ENCODE measurements around the gene MBP.
"Not testable (repeated sequence)": the region's sequence is repeated elsewhere in the genome, so short reads cannot be mapped to it uniquely, and the experiment has no call there.

Gene MBP

GRCh38 chr18:77022116-77022515 lies 110.5 kb downstream of the MBP start:
- DNase-seq (ENCODE audit: low spot score), result no peak

- DNase-seq (ENCODE audit: low spot score), result not testable (repeated sequence)
These were observed 111.1 kb downstream of the MBP start for GRCh38 chr18:77021478-77021877.

DNA sequence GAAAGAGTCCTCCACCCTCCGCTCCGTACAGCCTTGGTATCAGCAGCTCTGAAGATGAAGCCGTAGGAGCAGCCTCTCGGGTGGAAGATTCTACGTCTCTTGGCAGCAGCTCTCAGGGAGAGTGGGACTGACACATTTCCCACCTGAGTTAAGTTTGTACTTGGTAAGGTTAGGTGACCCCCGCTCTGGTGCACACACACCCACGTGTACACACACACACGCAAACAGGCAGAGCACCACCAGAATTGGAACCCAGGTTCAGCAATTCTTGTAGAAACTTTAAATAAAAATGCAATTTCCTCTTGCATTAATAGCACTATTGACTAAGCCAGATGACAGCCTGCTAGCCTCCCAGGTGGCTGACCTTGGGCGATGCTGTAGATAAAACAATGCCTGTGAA lies 111.5 kb downstream of the MBP start:
- no peak for DNase-seq (ENCODE audit: low spot score)

DNA sequence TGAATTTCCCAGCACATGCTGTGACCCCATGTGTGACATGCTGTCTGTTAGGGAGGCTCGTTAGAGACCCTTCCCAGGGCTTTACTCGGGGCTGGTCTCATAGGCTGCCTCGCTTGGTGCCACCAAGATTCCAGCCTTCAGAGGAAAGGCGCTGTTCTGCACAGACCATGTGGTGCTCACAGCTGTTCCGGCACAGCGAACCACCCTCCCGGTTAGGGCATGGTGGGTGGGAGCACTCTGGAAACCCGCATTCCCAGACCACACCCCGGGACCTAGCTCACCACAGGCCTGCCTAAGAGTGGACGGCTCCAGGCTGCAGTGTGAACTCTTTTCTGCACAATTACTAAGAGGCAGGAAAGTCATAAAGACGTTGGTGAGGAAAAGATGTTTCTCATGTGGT lies 112.0 kb downstream of the MBP start:
- no peak for DNase-seq (ENCODE audit: low spot score)

- DNase-seq (ENCODE audit: low spot score), result no peak
These were observed 112.9 kb downstream of the MBP start for GRCh38 chr18:77019641-77020040.

DNA sequence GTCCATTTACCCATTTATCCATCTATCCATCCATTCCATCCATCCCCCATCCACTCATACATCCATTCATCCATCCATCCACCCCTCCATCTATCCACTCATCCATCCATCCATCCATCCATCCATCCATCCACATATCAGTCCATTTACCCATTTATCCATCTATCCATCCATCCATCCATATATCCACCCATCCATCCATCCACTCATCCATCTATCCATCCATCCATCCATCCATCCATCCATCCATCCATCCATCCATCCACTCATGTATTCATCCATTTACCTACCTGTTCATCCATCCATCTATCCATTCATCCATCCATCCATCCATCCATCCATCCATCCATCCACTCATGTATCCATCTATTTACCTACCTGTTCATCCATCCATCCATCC lies 113.9 kb downstream of the MBP start:
- DNase-seq (ENCODE audit: low spot score), result not testable (repeated sequence)

DNA sequence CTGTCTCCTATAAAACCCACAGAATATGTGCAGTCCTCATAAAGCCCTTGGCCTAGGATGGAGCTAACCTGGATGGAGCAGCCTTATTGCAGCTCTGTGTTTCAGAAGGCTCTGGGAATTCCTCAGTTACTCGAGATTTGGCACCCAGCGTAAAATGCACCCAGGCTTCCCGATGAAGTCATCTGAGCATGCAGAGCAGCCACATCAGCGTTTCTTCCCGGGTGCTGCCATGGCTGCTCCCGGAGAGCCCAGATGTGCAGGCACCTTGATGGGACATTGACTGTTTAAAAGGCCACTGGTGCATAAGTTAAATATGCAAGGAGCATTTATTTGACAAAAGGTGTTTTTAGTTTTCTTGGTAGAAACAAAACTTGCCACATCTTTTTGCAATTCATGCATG lies 115.2 kb downstream of the MBP start:
- no peak for DNase-seq (ENCODE audit: low spot score)

GRCh38 chr18:77016936-77017335 lies 115.6 kb downstream of the MBP start:
- DNase-seq (ENCODE audit: low spot score), result no peak

DNA sequence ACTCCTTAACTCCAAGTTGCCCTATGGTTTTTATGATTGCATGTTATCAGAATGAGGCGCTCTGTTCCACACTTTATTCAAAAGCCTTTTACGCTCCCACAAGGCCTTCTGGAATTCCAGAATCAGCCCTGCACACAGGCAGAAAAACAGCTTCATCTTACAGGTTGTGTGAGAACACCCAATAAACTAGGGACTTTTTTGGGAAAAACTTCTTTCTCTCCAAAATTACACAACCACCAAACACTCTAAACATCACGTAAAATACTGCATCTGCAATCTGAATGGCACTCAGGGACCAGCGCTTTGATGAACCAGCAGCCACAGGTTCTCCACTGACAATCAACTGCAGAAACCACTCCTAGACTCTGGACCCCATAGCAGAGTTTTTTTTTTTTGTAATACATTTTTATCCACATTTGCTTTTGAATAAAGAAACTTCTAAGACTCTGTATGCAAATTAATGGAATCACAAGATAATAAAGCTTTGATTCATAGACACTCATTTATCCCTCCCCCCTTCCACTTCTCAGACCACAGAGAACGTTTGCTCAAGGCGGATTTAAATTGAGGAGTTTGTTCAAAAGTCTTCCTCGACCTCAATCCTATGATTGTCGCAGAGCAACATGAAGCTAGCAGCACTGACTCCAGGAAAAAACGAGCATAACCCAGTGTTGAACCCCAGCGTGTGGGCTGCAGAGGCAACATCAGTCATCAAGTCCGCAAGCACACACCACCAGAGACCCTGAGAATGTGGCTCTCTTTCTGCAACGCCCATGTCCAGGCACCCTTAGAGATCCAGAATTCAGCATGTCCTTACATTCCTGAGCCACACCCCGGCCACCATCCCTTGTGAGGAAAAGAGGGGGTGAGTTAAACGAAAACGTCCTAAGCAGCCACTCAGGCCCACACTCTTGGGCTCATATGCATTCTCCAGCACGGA lies 116.5 kb downstream of the MBP start:
- DNase-seq (ENCODE audit: low spot score), result no peak

- no peak for DNase-seq (ENCODE audit: low spot score)
These were observed 117.4 kb downstream of the MBP start for GRCh38 chr18:77015169-77015568.

GRCh38 chr18:77014538-77014937 lies 118.0 kb downstream of the MBP start:
- no peak for DNase-seq (ENCODE audit: low spot score)

GRCh38 chr18:77013811-77014521 lies 118.6 kb downstream of the MBP start:
- DNase-seq (ENCODE audit: low spot score), result no peak

DNA sequence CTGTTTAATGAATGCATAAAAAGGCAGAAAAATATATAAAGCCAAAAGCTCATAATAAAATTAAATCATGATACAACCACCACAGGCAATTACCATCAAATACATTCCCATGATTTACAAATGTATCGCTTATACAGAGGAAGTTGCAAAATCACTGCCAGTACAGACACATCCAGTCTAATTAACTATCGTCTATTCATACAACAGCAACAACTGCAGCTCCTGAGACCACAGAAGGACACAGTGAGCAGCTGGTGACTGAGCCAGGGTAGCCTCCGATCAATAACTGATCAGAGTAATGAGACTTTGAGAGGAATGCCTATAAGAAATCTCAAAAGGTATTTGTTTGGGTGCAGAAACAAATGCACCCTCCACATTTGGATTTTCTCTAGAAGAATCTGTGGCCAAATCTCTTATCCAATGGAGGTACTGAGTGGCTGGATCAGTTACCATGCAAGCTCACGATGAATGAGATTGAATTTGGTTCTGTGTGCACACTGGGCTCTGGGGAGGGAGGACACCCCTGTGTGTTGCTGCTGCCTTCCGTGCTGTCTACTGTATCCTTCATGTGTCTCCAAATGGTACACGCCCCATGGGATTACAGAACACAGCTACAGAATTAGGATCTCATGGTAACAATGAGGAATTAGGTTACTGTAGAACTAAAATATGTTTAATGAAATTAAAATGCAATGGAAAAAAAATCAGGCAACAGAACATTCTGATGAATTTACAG lies 119.6 kb downstream of the MBP start:
- no peak for DNase-seq (ENCODE audit: low spot score)

- no peak for DNase-seq (ENCODE audit: low spot score)
These were observed 120.5 kb downstream of the MBP start for GRCh38 chr18:77012120-77012519.

DNA sequence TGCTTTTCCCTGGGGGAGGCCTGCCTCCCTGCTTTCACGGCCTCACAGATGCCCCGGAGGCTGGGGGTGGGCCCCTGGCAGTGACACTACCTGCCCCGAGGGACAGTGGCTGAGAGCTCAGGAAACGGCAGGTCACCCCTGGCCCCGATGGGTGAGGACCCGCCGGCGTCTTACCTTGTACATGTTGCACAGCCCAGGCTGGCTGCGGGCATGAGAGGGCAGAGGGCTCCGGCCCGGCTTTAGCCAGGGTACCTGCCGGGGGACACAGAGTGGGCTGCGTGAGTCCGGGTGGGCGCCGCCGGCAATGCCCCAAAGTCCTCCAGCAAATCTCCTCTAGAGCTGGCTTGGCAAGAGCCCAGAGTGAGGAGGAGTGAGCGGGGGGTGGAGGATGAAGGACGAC lies 122.9 kb downstream of the MBP start:
- no peak for DNase-seq (ENCODE audit: low spot score)

GRCh38 chr18:77008576-77009315 lies 123.8 kb downstream of the MBP start:
- DNase-seq (ENCODE audit: low spot score), result no peak

- DNase-seq (ENCODE audit: low spot score), result no peak
These were observed 124.6 kb downstream of the MBP start for GRCh38 chr18:77008006-77008405.

- DNase-seq (ENCODE audit: low spot score), result no peak
These were observed 125.3 kb downstream of the MBP start for GRCh38 chr18:77007251-77007650.

DNA sequence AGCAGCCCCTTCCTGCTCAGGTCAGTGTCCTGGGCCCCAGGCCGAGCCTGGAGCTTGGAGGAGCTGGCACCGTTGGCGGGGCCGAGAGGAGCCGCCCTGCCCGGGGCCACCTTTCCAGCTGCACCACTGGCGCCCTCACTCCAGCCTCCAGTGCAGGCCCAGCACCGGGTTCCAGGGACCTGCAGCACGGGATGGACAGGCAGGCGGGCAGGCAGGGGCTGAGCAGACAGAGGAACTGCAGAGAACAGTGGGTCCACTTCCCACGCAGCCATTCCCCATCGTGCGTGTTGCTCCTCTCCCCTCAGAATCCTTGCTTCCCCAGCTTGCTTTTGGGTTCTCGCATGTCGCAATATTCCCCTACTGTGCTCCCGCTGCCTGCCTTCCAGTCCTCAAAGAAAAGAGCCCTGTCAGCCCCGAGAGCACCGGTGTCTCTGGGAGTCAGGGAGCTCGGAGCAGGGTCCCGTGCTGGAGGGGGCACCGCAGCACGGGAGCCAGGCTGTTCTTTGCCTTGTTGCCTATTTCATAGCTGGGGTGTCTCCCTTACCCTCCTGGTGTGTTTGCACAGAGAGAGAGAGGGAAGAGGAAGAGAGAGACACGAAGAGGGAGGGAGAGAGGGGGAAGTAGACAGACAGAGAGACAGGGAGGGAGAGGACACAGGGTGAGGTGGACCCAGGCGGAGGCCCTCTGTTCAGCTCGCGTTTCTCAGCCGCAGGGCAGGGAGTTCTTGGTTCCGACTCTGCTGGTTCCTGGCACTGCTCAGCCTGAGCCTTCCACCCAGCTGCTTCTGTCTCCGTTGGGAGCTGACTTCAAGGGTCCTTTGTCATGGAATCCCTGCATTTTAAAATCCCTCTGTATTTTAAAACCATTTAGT lies 126.0 kb downstream of the MBP start:
- DNase-seq (ENCODE audit: low spot score), result no peak

DNA sequence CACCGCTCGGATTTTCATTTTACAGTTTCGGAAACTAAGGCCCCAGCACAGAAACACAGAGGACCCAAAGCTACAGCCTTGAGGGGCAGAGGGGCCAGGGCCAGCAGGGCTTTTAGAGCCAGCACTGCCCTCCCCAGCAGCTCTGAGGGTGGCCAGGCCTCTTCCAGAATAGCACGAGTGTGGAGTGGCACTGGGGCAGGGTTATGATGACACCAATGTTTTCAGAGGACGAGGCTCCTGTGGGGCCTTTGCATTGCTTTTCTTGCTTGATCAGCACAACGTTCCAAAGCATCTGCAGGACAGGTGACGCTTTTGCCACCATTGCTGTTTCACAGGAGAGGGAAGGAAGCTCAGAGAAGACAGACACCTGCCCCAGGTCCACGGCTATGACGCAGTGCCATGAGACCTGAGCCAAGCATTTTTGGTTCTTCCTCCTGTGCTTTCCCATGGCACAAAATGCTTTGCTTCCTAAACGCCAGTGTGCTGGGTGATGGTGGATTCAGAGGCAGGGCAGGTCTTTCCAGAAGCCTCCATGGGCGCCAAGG lies 126.9 kb downstream of the MBP start:
- DNase-seq (ENCODE audit: low spot score), result no peak
